Smooth muscle cell (in vitro differentiated cells): ENCODE measurements around the gene ZBTB25. TPM values are rescaled to one million over a fixed set of nuclear protein-coding genes. Genes with fewer than 3 reads are reported as not detected.

Experiments
- DNase-seq: peaks from one replicate; lab custom pipeline; 2025; ENCODE audit not compliant: unreplicated experiment; lab: John Stamatoyannopoulos, UW
- H2AFZ ChIP-seq: fragments of 200-600 bp; sonication (generic); 2 replicates; pipeline ENCODE4 v1.6.0; 2016; ENCODE audit warnings: antibody characterized with exemption, low read depth, mild to moderate bottlenecking
- H3F3A ChIP-seq: fragments of 200-600 bp; sonication (generic); 2 replicates; pipeline ENCODE4 v1.6.0; 2017; ENCODE audit warnings: antibody characterized with exemption, low read depth
- H3K27ac ChIP-seq: fragments of 200-600 bp; sonication (generic); 2 replicates; pipeline ENCODE4 v1.5.1; 2016; ENCODE audit warnings: low read depth, mild to moderate bottlenecking
- H3K27me3 ChIP-seq: fragments of 200-600 bp; sonication (generic); 2 replicates; pipeline ENCODE4 v1.6.1; 2016; ENCODE audit warnings: low read depth, mild to moderate bottlenecking
- H3K36me3 ChIP-seq: fragments of 200-600 bp; sonication (generic); 2 replicates; pipeline ENCODE4 v1.5.1; 2016; ENCODE audit warnings: low read depth
- H3K4me1 ChIP-seq: fragments of 200-600 bp; sonication (generic); 2 replicates; pipeline ENCODE4 v1.5.1; 2016; ENCODE audit warnings: low read depth
- H3K4me2 ChIP-seq: fragments of 200-600 bp; sonication (generic); 2 replicates; pipeline ENCODE4 v1.6.0; 2016; ENCODE audit warnings: mild to moderate bottlenecking
- H3K4me3 ChIP-seq: fragments of 200-600 bp; sonication (generic); 2 replicates; pipeline ENCODE4 v1.5.1; 2016; ENCODE audit warnings: mild to moderate bottlenecking
- H3K79me2 ChIP-seq: fragments of 200-600 bp; sonication (generic); 2 replicates; pipeline ENCODE4 v1.6.0; 2016; ENCODE audit warnings: low read depth, mild to moderate bottlenecking
- H3K9ac ChIP-seq: fragments of 200-600 bp; sonication (generic); 2 replicates; pipeline ENCODE4 v1.6.0; 2016; ENCODE audit warnings: low read depth
- H3K9me3 ChIP-seq: fragments of 200-600 bp; sonication (generic); replicated peaks from 2 replicates; pipeline ENCODE4 v1.5.1; 2016; ENCODE audit warnings: low read depth
- H4K20me1 ChIP-seq: fragments of 200-600 bp; sonication (generic); 2 replicates; pipeline ENCODE4 v1.6.0; 2016; ENCODE audit warnings: low read depth
- WGBS: methylation state at CpG from one replicate; pipeline ENCODE4 v1.1.7; 2016; ENCODE audit warnings: low lambda C conversion rate; 5-methylcytosine and 5-hydroxymethylcytosine counted together
- polyA plus RNA-seq: library from polyadenylated mRNA; unstranded; fragments of >200 nt; fragmentation: Nextera tagmentation; extraction: Ambion mirVana; gene quantifications from 2 replicates; pipeline ENCODE4 v1.2.1, GENCODE V29; 2016
- small RNA-seq: library from RNA; depleted of rRNA; stranded (forward); fragments of <200 nt; gene quantifications from one replicate; pipeline ENCODE3, GENCODE V24; 2014
- total RNA-seq: library from RNA; depleted of rRNA; stranded (reverse); fragments of >200 nt; gene quantifications from 2 replicates; pipeline ENCODE4 v1.2.3, GENCODE V29; 2014
- TF ChIP-seq, protein P1 (sequence below): fragments of 200-600 bp; sonication (generic); IDR thresholded peaks from 2 replicates; pipeline ENCODE4 v1.5.1; 2017; ENCODE audit warnings: borderline replicate concordance, mild to moderate bottlenecking, antibody characterized with exemption; ENCODE audit not compliant: insufficient read depth, poor library complexity, severe bottlenecking

Gene ZBTB25
- total and polyA plus RNA-seq, 2 experiments from 2014 or later = 6.9 to 12.5 TPM

DNA sequence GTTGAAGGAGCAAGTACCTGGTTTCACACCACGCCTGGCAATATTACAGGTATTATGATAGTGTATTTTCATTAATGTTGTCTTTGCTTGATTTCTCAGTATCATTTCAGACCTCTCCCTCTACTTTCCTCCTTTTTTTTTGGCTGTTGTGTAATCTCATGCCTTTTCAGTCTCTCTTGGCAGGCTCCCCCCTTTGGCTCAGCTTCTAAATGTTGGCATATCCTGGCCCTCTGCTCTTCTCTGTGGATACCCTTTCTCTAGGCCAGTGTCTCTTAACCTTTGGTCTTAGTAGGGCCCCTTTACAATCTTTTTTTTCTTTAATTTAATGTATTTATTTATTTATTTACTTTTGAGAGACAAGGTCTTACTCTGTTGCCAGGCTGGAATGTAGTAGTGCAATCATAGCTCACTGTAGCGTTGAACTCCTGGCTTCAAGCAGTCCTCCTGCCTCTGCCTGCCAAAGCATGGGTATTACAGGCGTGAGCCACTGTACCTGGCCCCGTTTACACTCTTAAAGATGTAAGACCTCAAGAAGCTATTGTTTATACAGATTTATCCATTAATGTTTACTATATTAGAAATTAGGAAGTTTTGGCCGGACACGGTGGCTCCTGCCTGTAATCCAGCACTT, 102.7 kb downstream of the ZBTB25 start:
- 98% methylated on average over 6 of the region's 6 CpGs for WGBS
- no peak overlapping the region for H3K4me2 ChIP-seq
- no peak overlapping the region for H2AFZ ChIP-seq
- DNase-seq = no peak
- H3K9me3 ChIP-seq = no peaks in the 10 kb centered on the region
- no peaks in the 10 kb centered on the region for H3K4me1 ChIP-seq
- H3K79me2 ChIP-seq = peaks cover 13% of the 10 kb centered on the region
- no peak overlapping the region for H3K4me3 ChIP-seq
- no peaks in the 10 kb centered on the region for H3K36me3 ChIP-seq
- H3K27me3 ChIP-seq = no peaks in the 10 kb centered on the region
- TF ChIP-seq, protein P1, sequence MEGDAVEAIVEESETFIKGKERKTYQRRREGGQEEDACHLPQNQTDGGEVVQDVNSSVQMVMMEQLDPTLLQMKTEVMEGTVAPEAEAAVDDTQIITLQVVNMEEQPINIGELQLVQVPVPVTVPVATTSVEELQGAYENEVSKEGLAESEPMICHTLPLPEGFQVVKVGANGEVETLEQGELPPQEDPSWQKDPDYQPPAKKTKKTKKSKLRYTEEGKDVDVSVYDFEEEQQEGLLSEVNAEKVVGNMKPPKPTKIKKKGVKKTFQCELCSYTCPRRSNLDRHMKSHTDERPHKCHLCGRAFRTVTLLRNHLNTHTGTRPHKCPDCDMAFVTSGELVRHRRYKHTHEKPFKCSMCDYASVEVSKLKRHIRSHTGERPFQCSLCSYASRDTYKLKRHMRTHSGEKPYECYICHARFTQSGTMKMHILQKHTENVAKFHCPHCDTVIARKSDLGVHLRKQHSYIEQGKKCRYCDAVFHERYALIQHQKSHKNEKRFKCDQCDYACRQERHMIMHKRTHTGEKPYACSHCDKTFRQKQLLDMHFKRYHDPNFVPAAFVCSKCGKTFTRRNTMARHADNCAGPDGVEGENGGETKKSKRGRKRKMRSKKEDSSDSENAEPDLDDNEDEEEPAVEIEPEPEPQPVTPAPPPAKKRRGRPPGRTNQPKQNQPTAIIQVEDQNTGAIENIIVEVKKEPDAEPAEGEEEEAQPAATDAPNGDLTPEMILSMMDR = no peak
- H3K27ac ChIP-seq = no peak overlapping the region
- H3K9ac ChIP-seq = no peak overlapping the region
- H3F3A ChIP-seq = no peaks in the 10 kb centered on the region
- no peaks in the 10 kb centered on the region for H4K20me1 ChIP-seq

Small RNA genes lying within 50 kb of the gene (small RNA-seq; reads per million reads assigned to genes)
- 0.11 reads per million for gene AL049869.4

Other genes starting within 250 kb of the ZBTB25 start
- 0.13 TPM in 1 of 2 replicates, not detected in the other for gene ESR2, start 209.5 kb downstream of the ZBTB25 start, total RNA-seq
- 0.12 TPM in 1 of 2 replicates, not detected in the other for gene ESR2, start 209.5 kb downstream of the ZBTB25 start, polyA plus RNA-seq
- gene MTHFD1, start 115.5 kb downstream of the ZBTB25 start, total RNA-seq = 12.8 and 18.2 TPM in 2 replicates
- 23.8 and 25.4 TPM in 2 replicates for gene MTHFD1, start 115.5 kb downstream of the ZBTB25 start, polyA plus RNA-seq
- gene AKAP5, start 38.3 kb downstream of the ZBTB25 start, total RNA-seq = 4.4 and 7.6 TPM in 2 replicates
- 0.80 and 0.94 TPM in 2 replicates for gene AKAP5, start 38.3 kb downstream of the ZBTB25 start, polyA plus RNA-seq
- gene ZBTB1, start 932 bp upstream of the ZBTB25 start, total RNA-seq = 82.9 and 106 TPM in 2 replicates
- 39.7 and 41.3 TPM in 2 replicates for gene ZBTB1, start 932 bp upstream of the ZBTB25 start, polyA plus RNA-seq
- gene HSPA2, start 36.9 kb upstream of the ZBTB25 start, total RNA-seq = 3.4 and 6.6 TPM in 2 replicates
- 5.2 and 6.6 TPM in 2 replicates for gene HSPA2, start 36.9 kb upstream of the ZBTB25 start, polyA plus RNA-seq
- 1.9 and 2.0 TPM in 2 replicates for gene PPP1R36, start 46.1 kb upstream of the ZBTB25 start, total RNA-seq
- 2.2 and 3.0 TPM in 2 replicates for gene PPP1R36, start 46.1 kb upstream of the ZBTB25 start, polyA plus RNA-seq
- gene PLEKHG3, start 200.6 kb upstream of the ZBTB25 start, total RNA-seq = 15.6 and 17.6 TPM in 2 replicates
- gene PLEKHG3, start 200.6 kb upstream of the ZBTB25 start, polyA plus RNA-seq = 18.3 and 21.9 TPM in 2 replicates